IPS-18c (cell line): ENCODE data around the gene RTP2.

Source experiments
- H3K4me3 ChIP-seq: 2 replicates; pipeline ENCODE4 v1.7.0; 2013; ENCODE audit warnings: low read depth, mild to moderate bottlenecking, low read length, moderate library complexity; ENCODE audit not compliant: insufficient read depth
- H3K9me3 ChIP-seq: one replicate; pipeline ENCODE4 v1.6.1; 2013; ENCODE audit warnings: mild to moderate bottlenecking, low read length, moderate library complexity; ENCODE audit not compliant: control insufficient read depth, insufficient read depth

RTP2 gene

GRCh38 chr3:187725653-187726370 lies 23.5 kb upstream of the RTP2 start:
- Histone ChIP-seq H3K4me3 (no peak overlapping the region), H3K9me3 (no peaks in the 10 kb centered on the region)

DNA sequence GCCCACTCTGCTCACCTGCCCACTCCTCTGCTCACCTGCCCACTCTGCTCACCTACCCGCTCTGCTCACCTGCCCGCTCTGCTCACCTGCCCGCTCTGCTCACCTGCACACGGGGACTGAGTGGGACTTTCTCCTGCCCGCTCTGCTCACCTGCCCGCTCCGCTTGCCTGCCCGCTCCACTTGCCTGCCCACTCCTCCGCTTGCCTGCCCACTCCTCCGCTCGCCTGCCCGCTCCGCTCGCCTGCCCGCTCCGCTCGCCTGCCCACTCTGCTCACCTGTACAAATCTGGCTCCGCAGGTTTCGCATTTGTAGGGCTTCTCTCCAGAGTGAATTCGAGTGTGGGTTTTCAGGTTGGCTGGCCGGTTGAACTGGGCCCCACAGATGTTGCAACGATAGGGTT lies 22.9 kb upstream of the RTP2 start:
- Histone ChIP-seq H3K4me3 (no peak overlapping the region), H3K9me3 (no peaks in the 10 kb centered on the region)

- Histone ChIP-seq H3K9me3 (no peaks in the 10 kb centered on the region), H3K4me3 (no peak overlapping the region)
Measured at GRCh38 chr3:187722206-187722612, 19.9 kb upstream of the RTP2 start.

DNA sequence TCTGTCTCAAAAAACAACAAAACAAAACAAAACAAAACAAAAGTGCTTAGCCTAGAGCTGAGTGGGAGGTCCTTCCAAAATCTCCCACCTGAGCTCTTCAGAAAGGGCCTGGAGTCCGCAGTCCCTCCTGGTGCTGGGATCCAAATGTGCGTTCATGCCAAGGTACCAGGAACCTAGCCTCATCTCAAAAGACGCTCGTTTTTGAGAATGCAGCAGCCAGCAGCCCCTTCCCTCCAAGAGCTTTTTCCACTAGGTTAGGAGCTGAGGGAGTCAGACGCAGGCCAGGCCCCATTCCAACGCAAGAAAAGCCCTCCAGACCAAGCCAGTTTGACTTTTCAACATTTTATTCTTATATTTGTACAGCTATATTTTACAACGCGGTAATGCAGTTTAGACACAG lies 18.7 kb upstream of the RTP2 start:
- Histone ChIP-seq H3K4me3 (no peak overlapping the region), H3K9me3 (no peaks in the 10 kb centered on the region)

DNA sequence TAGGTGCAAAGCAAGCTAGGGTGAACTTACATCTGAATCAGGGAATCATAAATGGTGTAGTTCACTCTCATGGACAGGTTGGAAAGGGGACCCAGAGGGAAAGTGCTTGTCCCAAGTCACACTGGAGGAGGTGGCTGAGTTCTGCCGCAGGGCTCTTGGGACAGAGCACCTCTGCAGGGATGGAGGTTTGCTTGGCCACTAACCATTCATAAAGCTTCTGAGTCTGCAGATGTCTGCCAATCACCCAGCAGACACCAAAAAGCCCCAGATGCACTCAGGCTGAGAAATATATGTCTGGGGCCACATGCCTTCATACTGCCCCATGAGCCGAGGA lies 17.9 kb upstream of the RTP2 start:
- H3K4me3 ChIP-seq, result no peak overlapping the region
- no peaks in the 10 kb centered on the region for H3K9me3 ChIP-seq

- Histone ChIP-seq H3K9me3 (no peaks in the 10 kb centered on the region), H3K4me3 (no peak overlapping the region)
Measured at GRCh38 chr3:187719628-187720336, 17.4 kb upstream of the RTP2 start.

- no peaks in the 10 kb centered on the region for H3K9me3 ChIP-seq
- no peak overlapping the region for H3K4me3 ChIP-seq
Measured at GRCh38 chr3:187718802-187719201, 16.4 kb upstream of the RTP2 start.

DNA sequence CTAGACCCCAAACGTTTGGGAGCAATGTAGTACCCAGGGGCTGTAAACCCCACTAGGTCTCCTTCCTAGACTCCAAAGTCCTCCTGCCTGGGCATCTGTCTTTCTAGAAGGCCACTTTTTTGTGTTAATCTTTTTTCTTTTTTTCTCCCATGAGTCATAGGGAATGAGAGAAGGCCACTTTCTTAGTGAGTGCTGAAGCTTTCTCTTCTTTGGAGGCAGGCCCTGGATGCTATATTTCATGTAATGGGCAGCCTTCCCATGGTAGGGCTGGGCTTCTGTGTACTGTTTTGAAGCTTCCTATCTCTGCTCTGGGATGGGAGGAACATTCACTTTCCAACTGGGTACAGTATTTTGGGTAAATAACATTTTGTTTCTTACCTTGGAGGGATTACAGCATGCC lies 15.2 kb upstream of the RTP2 start:
- Histone ChIP-seq H3K4me3 (no peak overlapping the region), H3K9me3 (no peaks in the 10 kb centered on the region)

DNA sequence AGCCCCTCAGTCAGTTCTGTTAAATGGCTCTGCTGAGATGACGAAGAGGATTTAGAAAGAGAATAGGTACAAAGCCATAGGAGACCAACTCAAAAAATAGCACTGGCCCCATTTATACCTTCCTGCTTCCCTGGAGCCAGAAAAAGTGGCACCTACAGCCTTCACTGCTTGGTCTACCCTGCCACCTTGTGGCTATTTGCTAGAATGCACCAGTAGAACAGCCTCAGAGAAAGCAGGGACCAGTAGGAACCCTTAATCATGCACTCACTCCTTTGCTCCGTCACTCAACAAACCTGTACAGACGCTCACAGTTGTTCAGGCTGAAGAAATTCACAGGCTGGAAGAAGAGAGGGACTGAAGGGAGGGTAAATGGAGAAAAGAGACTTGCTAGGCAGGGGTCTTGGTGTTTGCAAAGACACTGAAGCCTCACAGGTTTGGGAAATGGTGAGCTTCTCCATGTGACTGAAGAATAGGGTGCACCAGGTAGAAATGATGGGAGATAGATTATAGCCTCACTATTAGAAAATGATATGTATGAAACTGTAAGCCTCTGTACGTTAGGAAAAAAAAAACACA lies 12.1 kb upstream of the RTP2 start:
- Histone ChIP-seq H3K4me3 (no peak overlapping the region), H3K9me3 (no peaks in the 10 kb centered on the region)

- no peak overlapping the region for H3K4me3 ChIP-seq
Measured at GRCh38 chr3:187713504-187713903, 11.1 kb upstream of the RTP2 start.

DNA sequence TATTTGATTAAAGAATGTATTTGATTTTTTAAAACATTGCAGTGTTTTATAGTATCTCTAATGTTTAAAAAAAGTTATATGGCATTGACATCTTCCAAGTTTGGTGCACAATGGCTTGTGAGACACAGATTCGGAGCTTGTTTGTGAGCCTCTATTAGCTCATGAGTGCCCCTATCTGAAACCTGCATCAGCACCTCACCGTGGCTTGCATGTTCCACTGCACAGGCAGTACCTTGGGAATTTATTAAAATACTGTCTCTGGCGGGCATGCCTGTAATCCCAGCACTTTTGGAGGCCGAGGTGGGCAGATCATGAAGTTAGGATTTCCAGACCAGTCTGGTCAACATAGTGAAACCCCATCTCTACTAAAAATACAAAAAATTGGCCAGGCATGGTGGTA lies 6.8 kb upstream of the RTP2 start:
- Histone ChIP-seq H3K4me3 (no peak overlapping the region), H3K9me3 (no peaks in the 10 kb centered on the region)

More at GRCh38 chr3:187713504-187713903, 11.1 kb upstream of the RTP2 start:
- H3K9me3 ChIP-seq, result no peaks in the 10 kb centered on the region

- Histone ChIP-seq H3K4me3 (no peak overlapping the region), H3K9me3 (no peaks in the 10 kb centered on the region)
Measured at GRCh38 chr3:187708696-187709095, 6.3 kb upstream of the RTP2 start.

DNA sequence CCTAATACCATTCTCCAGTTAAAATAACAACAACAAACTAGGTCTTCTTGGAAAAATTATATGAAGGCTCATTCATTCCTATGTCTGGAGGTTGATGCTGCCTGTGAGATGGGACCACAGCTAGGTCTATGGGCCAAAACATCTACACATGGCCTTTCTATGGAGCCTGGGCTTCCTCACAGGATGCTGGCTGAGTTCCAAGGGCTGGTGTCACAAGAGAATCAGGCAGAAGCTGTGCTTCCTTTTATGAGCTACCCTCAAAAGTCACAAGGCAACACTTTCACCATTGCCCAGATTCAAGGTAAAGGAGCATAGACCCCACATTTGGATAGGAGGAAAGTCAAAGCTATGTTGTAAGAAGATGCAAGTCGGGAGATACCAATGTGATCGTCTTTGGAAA lies 4.6 kb upstream of the RTP2 start:
- H3K4me3 ChIP-seq, result no peak overlapping the region

DNA sequence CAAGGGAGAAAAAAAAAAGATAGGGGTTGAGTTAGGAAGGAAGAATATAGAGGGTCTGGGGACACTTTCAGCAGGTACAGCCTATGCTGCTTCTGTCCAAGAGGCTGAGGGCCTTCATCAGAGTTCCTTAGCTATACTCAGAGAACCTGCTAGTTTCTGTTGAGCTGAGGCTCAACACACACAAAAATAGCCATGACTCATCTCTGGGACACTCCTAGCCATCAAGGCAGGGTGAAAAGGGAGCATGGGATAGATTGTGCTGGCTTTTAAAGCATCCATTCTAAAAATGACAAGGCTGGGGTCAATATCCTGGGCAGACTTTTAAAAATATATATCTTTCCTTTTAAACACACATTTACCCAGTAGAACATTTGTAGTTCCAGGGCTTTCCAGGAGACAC lies 2.8 kb upstream of the RTP2 start:
- Histone ChIP-seq H3K9me3 (no peaks in the 10 kb centered on the region), H3K4me3 (no peak overlapping the region)

More for the DNA sequence above, 4.6 kb upstream of the RTP2 start:
- H3K9me3 ChIP-seq, result no peaks in the 10 kb centered on the region

DNA sequence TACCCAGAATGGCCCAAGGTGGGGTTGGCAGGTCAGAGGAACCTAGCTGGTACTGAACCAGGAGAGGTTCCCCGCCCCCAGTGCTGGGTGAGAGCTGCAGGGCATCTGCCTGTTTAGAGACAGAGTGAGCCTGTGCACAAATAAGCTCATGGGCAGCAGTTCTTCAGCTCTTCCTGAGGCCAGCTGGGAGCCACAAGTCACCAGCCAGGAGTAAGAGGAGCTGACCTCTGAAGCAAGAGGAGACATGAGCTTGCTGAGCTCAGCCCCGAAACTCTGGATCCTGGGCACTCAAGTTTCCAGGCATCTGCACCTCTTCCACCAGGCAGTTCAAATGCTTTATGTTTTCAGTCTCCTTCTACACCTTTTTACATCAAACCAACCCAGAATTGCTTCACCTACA lies 2.1 kb downstream of the RTP2 start:
- Histone ChIP-seq H3K9me3 (no peaks in the 10 kb centered on the region), H3K4me3 (no peak overlapping the region)

GRCh38 chr3:187698499-187699399 lies 3.6 kb downstream of the RTP2 start:
- no peak overlapping the region for H3K4me3 ChIP-seq
- H3K9me3 ChIP-seq, result no peaks in the 10 kb centered on the region

DNA sequence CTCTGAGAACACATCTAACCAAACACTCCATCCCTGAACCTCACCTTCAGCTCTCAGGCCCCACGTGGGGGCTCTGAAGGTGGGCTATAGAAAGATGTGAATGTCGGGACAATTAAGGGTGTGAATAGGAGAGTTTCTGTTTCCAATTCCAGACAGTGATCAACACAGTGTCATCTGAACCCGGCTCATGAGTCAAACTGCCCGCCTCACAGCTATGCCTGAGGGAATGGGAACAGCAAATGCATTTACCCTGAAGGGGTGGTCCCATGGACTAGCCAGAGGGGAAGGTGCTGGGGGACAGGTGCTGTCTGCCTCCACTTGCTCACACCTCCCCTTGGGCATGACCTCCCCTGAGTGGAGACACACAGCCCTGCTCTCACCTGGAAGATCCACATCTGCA lies 6.3 kb downstream of the RTP2 start:
- Histone ChIP-seq H3K4me3 (no peak overlapping the region), H3K9me3 (no peaks in the 10 kb centered on the region)

- H3K4me3 ChIP-seq, result no peak overlapping the region
- H3K9me3 ChIP-seq, result no peaks in the 10 kb centered on the region
Measured at GRCh38 chr3:187695449-187695848, 6.9 kb downstream of the RTP2 start.
